ENCODE measurements around the gene HOXA3.
A peak's percentile ranks its signal among the peaks of the same experiment; 100 is the strongest.

HOXA3 gene

GRCh38 chr7:27095897-27096767 is 56.3 kb downstream of the HOXA3 start, which contains the start of gene HOXA1:
TSS of gene HOXA1 (minus strand) at chr7:27096000. CDS start at chr7:27095912, 88 bp downstream.
- TF ChIP-seq, protein P1, sequence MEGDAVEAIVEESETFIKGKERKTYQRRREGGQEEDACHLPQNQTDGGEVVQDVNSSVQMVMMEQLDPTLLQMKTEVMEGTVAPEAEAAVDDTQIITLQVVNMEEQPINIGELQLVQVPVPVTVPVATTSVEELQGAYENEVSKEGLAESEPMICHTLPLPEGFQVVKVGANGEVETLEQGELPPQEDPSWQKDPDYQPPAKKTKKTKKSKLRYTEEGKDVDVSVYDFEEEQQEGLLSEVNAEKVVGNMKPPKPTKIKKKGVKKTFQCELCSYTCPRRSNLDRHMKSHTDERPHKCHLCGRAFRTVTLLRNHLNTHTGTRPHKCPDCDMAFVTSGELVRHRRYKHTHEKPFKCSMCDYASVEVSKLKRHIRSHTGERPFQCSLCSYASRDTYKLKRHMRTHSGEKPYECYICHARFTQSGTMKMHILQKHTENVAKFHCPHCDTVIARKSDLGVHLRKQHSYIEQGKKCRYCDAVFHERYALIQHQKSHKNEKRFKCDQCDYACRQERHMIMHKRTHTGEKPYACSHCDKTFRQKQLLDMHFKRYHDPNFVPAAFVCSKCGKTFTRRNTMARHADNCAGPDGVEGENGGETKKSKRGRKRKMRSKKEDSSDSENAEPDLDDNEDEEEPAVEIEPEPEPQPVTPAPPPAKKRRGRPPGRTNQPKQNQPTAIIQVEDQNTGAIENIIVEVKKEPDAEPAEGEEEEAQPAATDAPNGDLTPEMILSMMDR (conservative IDR thresholded peaks at IDR 0.05) = no peak
- peak within 1 kb of the TSS; percentile 84 for H3K27ac ChIP-seq

- TF ChIP-seq, protein P1 (conservative IDR thresholded peaks at IDR 0.05) = no peak
- H3K27ac ChIP-seq = peak overlapping the region; percentile 84; the same call in 1 of the 2 replicates
Measured at GRCh38 chr7:27095050-27095896, 57.1 kb downstream of the HOXA3 start.

- TF ChIP-seq, protein P1 (conservative IDR thresholded peaks at IDR 0.05) = no peak
- no peak overlapping the region for H3K27ac ChIP-seq
Measured at GRCh38 chr7:27094304-27095049, 57.9 kb downstream of the HOXA3 start.

- TF ChIP-seq, protein P1 (conservative IDR thresholded peaks at IDR 0.05) = no peak
Measured at GRCh38 chr7:27093184-27093895, 59.0 kb downstream of the HOXA3 start.

DNA sequence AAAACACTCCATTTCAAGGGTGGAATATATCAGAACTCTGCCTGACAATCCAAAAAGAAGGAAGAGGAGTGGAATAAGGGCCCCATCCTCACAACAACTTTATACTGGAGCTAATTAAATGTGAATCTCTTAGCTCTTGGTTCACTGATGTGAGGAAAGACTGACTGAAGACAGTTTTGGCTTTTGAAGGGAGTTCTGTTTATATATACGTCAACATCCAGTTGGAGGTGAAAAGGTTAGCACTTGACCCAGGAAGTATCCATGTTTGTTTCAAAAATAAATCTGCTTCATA is 59.6 kb downstream of the HOXA3 start:
- TF ChIP-seq, protein P1 (conservative IDR thresholded peaks at IDR 0.05) = no peak
- H3K27ac ChIP-seq = peak overlapping the region; percentile 12; the same call in 1 of the 2 replicates

More at GRCh38 chr7:27093184-27093895, 59.0 kb downstream of the HOXA3 start:
- peak overlapping the region; percentile 12; the same call in 1 of the 2 replicates for H3K27ac ChIP-seq

GRCh38 chr7:27091941-27092818 is 60.2 kb downstream of the HOXA3 start:
- H3K27ac ChIP-seq = no peak overlapping the region; the same call in 1 of the 2 replicates
- TF ChIP-seq, protein P1 (conservative IDR thresholded peaks at IDR 0.05) = no peak
